Raji (cell line): ENCODE data around the gene CDK14.

Source experiments
- POLR2A ChIP-seq: IDR thresholded peaks from 2 replicates; pipeline ENCODE4 v1.6.1; 2011; ENCODE audit warnings: low read depth, low read length, control low read depth; ENCODE audit not compliant: insufficient read depth

CDK14 gene

DNA sequence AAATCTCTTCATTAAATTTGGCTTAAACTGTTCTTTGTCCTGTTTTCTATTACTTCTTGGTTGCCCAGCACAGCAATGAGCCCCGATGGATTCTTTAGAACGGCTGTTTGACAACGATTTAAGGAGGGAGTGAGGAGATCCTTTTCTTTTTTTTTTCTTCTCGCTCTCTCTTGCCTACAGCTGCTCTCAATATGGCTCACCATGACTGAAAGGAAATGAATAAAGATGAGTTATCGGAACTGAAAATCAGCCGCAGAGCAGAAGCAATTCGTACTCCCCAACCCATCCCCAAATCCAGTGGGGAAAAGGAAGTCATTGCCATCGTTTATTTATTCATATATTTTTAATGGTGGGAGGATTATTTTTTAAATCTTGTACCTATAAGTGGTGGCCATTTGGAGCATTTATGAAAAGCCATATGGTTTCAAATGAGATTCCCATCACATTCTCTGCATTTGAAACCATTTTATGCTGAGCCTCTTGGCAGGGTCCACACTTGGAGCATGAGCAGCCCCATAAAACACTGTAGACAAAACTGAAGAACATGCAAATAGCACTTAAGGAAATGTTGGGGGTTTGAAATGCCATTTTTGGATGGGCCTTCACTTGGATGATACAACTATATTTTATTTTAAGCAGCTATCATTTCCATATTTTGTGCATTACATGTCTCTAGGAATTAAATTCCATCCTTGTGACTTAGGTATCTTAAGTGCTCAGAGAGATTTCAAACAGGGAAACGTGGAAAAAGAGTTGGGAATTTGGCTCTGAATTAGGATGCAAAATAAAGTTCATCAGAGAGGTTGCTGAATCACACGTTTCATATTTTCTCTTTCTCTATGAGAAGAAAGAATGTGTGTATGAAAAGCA is 560.4 kb downstream of the CDK14 start:
- no peak for TF ChIP-seq POLR2A

DNA sequence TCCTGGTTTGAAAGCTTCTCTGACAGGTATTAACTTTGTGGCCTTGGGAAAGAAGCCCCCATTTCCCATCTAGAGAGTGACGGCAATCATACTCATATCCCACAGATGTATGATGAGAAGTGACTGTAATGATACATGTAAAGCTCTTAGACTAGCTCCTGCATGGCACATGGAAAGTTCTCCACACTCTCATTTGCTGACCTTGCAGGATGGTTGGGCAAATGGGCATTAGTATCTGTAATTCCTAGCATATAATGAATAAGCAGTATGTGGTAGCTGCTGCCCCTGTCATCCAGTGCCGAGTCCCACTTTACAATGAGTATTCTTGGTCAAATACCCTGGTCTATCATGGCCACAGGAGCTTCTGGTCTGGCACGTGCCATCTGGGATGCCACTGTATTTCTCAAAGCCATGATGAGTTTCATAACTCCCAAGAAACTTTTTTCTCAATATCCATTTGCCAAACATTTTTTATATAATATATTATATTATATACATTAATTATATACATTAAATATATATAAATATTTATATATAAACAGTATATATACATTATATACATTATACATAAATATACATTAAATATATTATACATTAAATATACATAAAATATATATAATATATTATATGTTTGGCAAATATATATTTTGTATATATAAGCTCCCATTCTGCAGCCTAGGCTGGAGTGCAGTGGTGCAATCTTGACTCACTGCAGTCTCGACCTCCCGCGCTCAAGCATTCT is 561.6 kb downstream of the CDK14 start:
- TF ChIP-seq POLR2A = no peak

DNA sequence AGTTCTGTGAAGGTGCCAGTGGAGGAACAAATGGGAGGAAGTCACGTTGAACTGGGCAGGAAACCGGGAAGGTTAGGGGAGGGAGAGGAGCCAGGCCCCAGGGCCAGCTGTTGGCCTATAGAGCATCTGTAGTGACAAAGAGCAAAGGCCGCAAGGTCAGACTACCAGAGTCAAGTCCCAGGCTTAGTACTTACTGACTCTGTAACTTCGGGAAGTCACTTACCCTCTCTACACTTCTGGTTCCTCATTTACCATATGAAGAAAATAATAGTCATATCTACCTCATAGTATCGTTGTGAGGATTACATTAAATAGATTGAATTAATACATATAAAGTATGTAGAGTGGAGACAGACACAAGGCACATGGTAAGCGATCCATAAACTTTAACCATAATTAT is 566.3 kb downstream of the CDK14 start:
- TF ChIP-seq POLR2A = no peak

DNA sequence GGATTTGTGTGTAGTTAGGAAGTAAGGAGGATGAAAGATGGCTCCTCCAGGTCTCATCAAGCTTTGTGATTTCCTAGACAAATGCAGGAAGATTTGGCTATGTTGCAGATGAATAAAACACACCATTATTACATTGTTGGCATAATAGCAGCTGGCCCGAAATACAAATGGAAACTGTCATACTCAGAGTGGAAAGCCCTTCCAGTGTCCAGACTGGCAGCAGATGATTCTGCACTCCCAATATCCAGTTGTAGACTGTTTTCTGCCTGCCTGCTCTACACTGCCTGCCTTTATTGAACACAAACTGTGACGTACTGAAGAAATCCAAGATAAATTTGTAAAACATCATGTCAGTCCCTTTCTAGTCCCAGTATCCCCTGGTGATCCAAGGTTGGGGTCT is 568.4 kb downstream of the CDK14 start:
- no peak for TF ChIP-seq POLR2A

DNA sequence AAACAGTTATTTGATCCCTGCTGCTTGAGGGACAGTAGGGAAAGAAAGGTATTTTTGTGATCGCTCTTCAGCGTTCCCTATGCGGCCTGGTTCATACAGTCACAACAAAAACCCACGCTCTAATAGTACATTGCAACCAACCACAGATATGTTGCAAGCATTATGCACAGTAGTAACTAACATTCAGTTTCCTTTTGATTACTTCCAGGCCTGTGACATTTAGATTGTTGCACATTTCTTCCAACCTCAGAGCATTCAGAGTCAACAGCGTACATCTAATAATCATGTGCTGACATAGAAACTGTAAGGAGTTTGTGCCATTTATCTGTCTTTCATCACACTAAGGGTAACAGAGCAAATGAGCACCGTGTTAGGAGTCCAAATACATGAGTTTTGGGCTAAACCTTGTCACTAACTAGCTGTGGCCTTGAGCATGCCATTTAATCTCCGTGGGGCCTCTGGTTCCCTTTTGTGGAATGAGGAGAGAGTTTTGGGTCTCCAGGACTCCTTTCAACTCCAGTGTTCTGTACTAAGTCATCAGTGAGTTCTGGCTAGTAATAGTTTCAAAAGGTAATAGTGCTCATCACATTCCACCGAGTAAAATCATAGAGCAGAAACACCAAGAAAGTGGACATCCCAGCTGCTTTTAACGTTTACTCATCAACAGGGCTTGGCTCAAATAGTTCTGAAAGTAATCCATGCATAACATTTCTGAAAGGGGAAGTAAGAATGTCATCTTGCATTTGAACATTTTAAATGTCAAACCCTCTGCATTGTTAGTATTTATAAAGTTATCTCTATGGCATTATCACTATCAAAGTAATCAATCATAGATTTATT is 569.1 kb downstream of the CDK14 start:
- TF ChIP-seq POLR2A = no peak

DNA sequence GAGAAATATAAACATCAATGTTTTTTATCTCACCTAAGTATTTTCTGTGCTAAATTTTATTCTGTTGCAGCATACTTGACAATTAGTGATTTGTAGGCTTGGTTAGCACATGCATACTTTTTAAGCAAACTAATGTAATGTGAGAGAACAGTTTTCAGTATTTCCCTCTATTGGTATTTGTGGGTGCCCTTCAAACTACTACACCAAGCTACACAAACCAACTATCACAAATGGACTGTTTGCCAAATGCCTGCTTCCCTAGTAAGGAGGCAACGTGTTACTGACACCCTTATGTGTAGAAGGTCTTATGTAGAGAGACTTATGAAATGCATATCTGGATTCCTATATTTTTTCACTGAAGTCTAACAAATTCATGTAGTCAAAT is 569.7 kb downstream of the CDK14 start:
- no peak for TF ChIP-seq POLR2A

DNA sequence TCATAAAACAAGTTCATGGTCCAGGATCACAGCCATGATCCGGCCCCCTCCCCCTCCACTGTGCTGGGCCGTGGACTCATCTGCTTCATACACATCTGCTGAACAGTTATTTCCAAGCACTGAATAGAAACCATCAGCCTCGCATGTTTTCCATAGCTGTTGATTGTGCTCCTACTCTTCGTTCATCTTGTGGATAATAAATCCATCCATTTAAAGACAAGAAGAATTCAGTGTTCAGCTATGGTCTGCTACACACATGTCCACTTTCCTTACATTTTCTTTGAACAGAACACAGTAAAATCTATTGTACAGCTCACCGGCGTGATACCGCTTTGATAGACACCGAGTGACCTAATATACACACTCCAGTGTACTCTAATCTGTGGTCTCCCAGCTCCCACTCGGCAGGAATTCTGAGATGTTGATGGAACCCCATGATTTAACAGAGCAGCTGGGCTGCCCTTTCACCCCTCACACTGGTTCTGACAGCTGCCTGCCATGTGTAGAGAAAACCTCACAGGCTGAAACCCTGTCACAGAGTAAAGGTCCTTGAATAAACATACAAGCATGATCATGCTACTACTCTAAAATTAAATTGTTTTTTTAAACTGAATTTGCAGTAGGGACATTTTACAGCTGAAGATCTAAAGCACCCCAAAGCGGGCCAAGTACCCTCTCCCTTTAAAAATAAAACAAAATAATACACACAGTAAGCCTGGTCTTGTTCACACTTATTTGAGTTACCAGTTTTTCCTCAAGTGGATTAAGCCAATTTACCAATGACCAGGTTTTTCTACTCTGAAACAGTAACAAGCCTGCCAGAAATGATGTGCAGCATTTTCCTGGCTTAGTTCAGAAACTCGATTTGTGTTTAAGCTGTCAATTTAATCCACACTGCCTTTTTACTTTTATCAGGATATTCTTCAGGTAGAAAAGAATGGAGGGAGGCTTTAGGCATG is 573.0 kb downstream of the CDK14 start:
- no peak for TF ChIP-seq POLR2A

DNA sequence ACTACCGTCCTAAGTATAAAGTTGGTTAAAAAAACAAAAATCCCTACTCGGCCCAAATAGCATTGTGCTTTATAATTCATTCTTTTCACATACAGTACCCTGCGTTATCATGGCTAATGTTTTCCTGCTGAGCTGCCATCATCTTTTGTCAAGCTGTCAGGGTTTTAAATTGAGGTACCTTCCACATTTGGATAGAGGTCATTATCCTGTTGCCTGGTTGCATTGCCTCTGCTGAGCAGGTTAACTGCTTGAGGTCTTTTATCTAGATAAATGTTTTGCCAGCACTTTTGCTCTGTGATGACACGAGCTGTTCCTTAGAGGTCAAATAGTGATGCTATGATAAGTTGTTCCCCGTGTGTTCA is 573.7 kb downstream of the CDK14 start:
- TF ChIP-seq POLR2A = no peak

DNA sequence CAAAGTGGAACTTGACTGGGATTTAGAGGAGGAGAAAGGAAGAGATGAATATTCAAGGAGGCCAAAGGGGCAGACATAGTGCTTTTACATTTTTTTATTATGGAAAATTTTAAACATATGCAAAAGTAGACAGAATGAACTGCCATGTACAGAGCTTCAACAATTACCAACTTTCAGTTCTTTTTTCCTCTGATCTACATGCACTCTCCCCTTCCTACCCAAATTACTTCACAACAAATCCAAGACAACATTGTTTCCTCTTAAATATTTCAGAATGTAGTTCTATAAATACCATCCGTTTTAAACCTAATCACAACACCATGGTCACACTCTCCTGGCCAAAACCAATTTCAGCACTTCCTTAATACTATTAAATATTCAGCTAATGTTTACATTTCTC is 584.6 kb downstream of the CDK14 start:
- TF ChIP-seq POLR2A = no peak

DNA sequence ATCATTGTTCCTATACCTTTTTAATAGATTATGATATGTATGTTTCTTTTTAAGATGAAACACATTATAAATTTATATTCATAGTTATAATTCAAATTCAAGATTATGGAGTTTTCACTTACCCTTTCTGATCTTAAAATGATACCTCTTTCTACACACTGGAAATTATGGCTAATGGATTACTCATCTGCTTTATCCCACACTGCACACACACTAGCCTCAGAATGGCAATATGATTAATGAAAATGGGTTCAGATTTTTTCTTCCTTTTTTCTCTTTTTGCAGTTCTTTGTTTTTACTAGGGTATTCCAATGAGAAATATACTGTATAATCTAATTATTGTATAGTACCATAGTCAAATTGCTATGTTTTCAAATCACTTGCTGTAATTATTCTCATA is 585.8 kb downstream of the CDK14 start:
- TF ChIP-seq POLR2A = no peak

DNA sequence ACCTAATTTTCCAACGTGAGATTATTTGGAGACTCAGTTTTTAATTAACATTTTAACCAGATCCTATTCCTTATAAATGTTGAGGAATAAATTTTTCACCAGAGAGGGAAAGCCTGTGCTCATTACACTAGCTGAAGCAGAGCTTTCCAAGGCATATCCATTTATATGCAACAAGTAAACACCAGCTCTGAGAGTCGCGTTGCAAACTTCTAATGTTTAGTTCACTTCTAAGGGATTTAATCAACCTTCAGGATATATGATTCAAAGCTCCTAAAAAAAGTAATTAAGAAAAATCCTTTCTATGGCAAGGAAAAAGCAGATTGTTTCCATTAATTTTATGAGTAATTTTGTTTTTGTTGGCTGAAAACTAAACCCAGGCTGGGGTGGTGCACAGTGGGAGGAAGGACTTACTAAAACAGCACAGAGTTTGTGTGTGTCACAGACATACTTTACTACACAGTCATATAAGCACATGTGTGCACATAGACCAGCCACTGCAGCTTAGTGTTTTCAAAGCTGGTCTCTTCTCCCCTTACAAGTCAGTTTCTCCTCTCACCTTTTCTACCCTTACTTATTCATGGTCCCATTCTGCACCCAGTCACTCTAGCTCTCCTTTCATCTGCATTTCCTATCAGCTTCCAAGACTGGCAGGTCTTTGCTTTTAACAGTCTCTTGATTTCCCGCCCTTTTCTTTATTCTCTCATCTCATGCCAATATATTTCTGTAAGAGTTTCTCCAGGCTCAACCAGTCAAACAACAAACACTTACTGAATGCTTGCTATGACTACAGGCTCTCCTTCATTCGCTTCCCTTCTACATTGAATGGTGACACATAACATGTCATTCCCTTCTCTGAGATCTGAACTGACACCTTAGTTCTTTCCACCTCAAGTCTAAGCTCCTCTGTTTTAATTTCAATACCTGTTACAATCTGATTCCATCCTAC is 587.0 kb downstream of the CDK14 start:
- TF ChIP-seq POLR2A = no peak

DNA sequence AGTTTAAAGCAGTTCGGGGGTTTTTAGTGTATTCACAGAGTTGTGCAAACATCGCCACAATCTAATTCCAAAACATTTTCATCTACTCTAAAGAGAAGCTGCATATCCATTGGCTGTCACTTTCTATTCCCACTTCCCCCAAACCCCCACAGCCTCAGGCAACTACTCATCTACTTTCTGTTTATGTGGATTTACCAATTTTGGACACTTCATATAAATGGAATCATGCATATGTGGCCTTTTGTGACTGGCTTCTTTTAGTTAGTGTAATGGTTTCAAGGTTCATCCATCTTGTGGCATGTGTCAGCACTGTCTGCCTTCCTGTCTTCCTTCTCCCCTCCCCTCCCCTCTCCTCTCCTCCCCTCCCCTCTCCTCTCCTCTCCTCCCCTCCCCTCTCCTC is 589.6 kb downstream of the CDK14 start:
- TF ChIP-seq POLR2A = no peak

DNA sequence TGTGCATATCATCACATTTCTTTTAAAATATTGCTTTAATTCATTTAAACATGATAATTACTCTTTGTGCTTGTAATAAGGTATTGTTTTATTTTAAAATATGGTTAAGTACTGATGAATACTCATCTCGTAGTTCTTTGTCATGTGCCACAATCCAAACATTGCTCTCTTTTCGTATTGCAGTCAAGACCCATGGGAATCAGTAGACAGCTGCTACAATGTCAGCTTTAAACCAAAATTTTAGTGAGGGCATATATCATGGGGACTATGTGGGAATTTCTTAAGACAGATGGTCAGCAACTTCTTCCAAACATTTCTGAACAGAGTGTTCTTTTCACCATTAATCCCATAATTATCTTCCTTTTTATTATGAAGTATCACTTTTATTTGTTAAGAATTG is 590.9 kb downstream of the CDK14 start:
- TF ChIP-seq POLR2A = no peak
